ENCODE data around the gene PROS1.

The PROS1 gene

DNA sequence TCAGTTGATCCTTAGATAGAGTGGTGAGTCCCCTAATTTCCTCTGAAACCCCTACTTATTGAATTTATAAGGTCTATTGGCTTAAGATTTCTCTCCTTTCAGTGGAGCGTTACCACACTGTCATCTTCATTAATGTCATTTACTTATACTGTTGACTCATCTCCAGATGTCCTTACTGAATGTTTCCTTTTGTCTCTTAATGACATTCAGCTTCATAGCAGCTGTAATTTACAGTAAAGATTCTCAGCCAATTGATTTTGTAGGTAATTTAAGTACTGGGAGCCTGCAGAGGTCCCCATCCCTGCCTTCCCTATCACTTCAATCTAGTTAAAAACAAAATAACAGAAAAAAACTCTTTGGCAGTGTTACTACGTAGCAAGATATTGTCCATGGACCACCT is 35.9 kb upstream of the PROS1 start:
- TF ChIP-seq EZH2phosphoT487 (IDR thresholded peaks at IDR 0.05; ENCODE audit: low read length), result no peak
- TF ChIP-seq, protein P1, sequence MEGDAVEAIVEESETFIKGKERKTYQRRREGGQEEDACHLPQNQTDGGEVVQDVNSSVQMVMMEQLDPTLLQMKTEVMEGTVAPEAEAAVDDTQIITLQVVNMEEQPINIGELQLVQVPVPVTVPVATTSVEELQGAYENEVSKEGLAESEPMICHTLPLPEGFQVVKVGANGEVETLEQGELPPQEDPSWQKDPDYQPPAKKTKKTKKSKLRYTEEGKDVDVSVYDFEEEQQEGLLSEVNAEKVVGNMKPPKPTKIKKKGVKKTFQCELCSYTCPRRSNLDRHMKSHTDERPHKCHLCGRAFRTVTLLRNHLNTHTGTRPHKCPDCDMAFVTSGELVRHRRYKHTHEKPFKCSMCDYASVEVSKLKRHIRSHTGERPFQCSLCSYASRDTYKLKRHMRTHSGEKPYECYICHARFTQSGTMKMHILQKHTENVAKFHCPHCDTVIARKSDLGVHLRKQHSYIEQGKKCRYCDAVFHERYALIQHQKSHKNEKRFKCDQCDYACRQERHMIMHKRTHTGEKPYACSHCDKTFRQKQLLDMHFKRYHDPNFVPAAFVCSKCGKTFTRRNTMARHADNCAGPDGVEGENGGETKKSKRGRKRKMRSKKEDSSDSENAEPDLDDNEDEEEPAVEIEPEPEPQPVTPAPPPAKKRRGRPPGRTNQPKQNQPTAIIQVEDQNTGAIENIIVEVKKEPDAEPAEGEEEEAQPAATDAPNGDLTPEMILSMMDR (IDR thresholded peaks at IDR 0.05; ENCODE audit: low read length), result no peak
- TF ChIP-seq EZH2 (optimal IDR thresholded peaks at IDR 0.05; ENCODE audit: low read depth, low read length), result no peak
- Histone ChIP-seq H3K4me3 (ENCODE audit: low read length) (no peak overlapping the region), H3K4me1 (ENCODE audit: low read length) (no peaks in the 10 kb centered on the region), H3K27ac (ENCODE audit: low read length) (no peak overlapping the region), H3F3A (ENCODE audit: insufficient read depth, low read length) (no peaks in the 10 kb centered on the region), H3K9me3 (replicated peaks; ENCODE audit: insufficient read depth, low read length) (no peaks in the 10 kb centered on the region), H4K20me1 (ENCODE audit: insufficient read depth, low read length) (no peaks in the 10 kb centered on the region), H3K9ac (ENCODE audit: low read length) (no peak overlapping the region), H3K36me3 (replicated peaks; ENCODE audit: insufficient read depth, low read length) (no peaks in the 10 kb centered on the region), H3K9me2 (replicated peaks; ENCODE audit: insufficient read depth, low read length) (no peaks in the 10 kb centered on the region), H3K79me2 (ENCODE audit: low read length) (no peaks in the 10 kb centered on the region), H2AFZ (ENCODE audit: low read length) (no peak overlapping the region), H3K27me3 (replicated peaks; ENCODE audit: insufficient read depth, low read length) (no peaks in the 10 kb centered on the region), H3K4me2 (ENCODE audit: low read depth, low read length) (no peak overlapping the region)
- DNase-seq, result no peak

DNA sequence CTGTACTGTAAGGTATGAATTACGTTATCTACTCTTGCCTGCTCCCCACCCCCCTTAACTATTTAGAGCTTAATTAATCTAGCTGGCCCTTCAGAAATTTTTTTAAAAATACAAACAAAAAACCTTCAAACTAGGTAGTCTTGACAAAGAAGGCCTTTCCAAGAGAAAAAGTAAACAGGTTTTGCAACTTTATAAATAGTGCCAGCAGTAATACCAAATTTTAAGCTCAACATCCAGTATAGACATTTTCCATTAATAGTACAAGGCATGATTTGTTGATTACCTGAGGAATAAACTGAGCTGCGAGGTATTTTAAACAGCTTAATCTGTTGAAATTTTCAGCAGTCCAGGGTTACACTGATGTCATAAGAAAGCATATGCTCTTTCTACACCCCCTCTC is 34.6 kb upstream of the PROS1 start:
- Histone ChIP-seq H3K36me3 (replicated peaks; ENCODE audit: insufficient read depth, low read length) (no peaks in the 10 kb centered on the region), H3K79me2 (ENCODE audit: low read length) (no peaks in the 10 kb centered on the region), H3K9me2 (replicated peaks; ENCODE audit: insufficient read depth, low read length) (no peaks in the 10 kb centered on the region), H3K27me3 (replicated peaks; ENCODE audit: insufficient read depth, low read length) (no peaks in the 10 kb centered on the region), H3K9me3 (replicated peaks; ENCODE audit: insufficient read depth, low read length) (no peaks in the 10 kb centered on the region), H3K4me2 (ENCODE audit: low read depth, low read length) (no peak overlapping the region), H3K27ac (ENCODE audit: low read length) (no peak overlapping the region), H2AFZ (ENCODE audit: low read length) (no peak overlapping the region), H3K4me3 (ENCODE audit: low read length) (no peak overlapping the region), H3K9ac (ENCODE audit: low read length) (no peak overlapping the region), H3K4me1 (ENCODE audit: low read length) (no peaks in the 10 kb centered on the region), H4K20me1 (ENCODE audit: insufficient read depth, low read length) (no peaks in the 10 kb centered on the region), H3F3A (ENCODE audit: insufficient read depth, low read length) (no peaks in the 10 kb centered on the region)
- TF ChIP-seq, protein P1 (IDR thresholded peaks at IDR 0.05; ENCODE audit: low read length), result no peak
- no peak for DNase-seq

DNA sequence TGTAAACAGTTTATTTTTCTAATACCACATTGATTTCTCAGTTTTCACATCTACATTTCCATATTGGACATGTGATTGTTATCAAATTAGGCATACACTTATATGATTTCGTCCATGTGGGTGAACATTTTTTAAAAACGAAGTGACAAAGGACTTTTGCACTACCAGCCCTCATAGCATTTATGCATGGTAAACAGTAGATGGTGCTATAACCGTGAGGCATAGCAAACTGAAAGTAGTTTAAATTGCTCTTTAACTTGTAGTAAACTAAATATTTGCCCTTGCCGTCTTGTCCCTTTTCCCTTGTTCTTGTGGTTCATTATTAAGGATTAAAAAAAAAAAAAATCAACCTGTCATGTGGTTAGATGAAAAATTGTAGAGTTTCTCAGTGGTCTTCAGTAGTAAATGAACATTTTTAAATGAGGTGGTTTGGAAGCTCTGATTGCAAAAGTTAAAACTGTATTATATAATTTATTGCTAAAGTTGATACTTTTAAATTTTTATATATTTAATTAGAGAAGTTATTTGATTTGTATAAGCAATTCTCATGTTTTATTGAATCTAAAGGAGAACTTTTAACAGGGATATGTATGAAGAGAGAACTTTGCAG is 30.7 kb upstream of the PROS1 start:
- Histone ChIP-seq H4K20me1 (ENCODE audit: insufficient read depth, low read length) (no peaks in the 10 kb centered on the region), H3K27me3 (replicated peaks; ENCODE audit: insufficient read depth, low read length) (no peaks in the 10 kb centered on the region), H3K79me2 (ENCODE audit: low read length) (no peaks in the 10 kb centered on the region), H3K4me3 (ENCODE audit: low read length) (peak overlapping the region; percentile 37; the same call in 1 of the 2 replicates), H3K27ac (ENCODE audit: low read length) (no peak overlapping the region), H3F3A (ENCODE audit: insufficient read depth, low read length) (no peaks in the 10 kb centered on the region), H3K9me2 (replicated peaks; ENCODE audit: insufficient read depth, low read length) (no peaks in the 10 kb centered on the region), H3K9me3 (replicated peaks; ENCODE audit: insufficient read depth, low read length) (no peaks in the 10 kb centered on the region), H3K36me3 (replicated peaks; ENCODE audit: insufficient read depth, low read length) (no peaks in the 10 kb centered on the region), H3K4me1 (ENCODE audit: low read length) (no peaks in the 10 kb centered on the region), H2AFZ (ENCODE audit: low read length) (peak overlapping the region; percentile 62; the same call in 1 of the 2 replicates), H3K9ac (ENCODE audit: low read length) (peak overlapping the region; percentile 28; the same call in 1 of the 2 replicates), H3K4me2 (ENCODE audit: low read depth, low read length) (peak overlapping the region; percentile 62; the same call in 1 of the 2 replicates)
- peak; percentile 75 for DNase-seq
- no peak for TF ChIP-seq EZH2 (optimal IDR thresholded peaks at IDR 0.05; ENCODE audit: low read depth, low read length)
- TF ChIP-seq, protein P1 (IDR thresholded peaks at IDR 0.05; ENCODE audit: low read length), result peak; percentile 85
